Esophagus muscularis mucosa (tissue), 3 donors: Measurements from ENCODE around the gene SLC28A1.

Source experiments
- CTCF ChIP-seq, 3 experiments: fragments of 200-600 bp in 2 of 3; fragments of 450-650 bp in 1 of 3; sonication (generic) in 2 of 3; IDR thresholded peaks; one replicate each; pipeline ENCODE4 v1.5.1; 2017 to 2019; ENCODE audit warnings: antibody characterized with exemption in 3 of 3, mild to moderate bottlenecking in 2 of 3, moderate library complexity in 1 of 3
- POLR2A ChIP-seq: fragments of 450-650 bp; IDR thresholded peaks from one replicate; pipeline ENCODE4 v1.6.1; 2017; ENCODE audit warnings: antibody characterized with exemption, moderate library complexity, mild to moderate bottlenecking, low read depth

GRCh38 chr15:84880007-84880406 lies 4.5 kb upstream of the SLC28A1 start:
- TF ChIP-seq CTCF (IDR thresholded peaks at IDR 0.05): no peak
- no peak for TF ChIP-seq POLR2A
